ENCODE data around the gene ENG.
A peak's percentile ranks its signal among the peaks of the same experiment; 100 is the strongest.
"Not testable (repeated sequence)": the region's sequence is repeated elsewhere in the genome, so short reads cannot be mapped to it uniquely, and the experiment has no call there.

Gene ENG

GRCh38 chr9:127854184-127854806 is at the start of gene ENG:
ENG (minus strand) TSS chr9:127854658; CDS start chr9:127854355, 303 bp downstream.
- DNase-seq: peak; percentile 15

GRCh38 chr9:127903557-127904475 is 49.4 kb upstream of the ENG start:
- peak; percentile 72 for DNase-seq

- peak; percentile 75 for DNase-seq
These were observed 44.9 kb upstream of the ENG start, which contains the start of gene ST6GALNAC6 for GRCh38 chr9:127899128-127899943. ST6GALNAC6 (minus strand) TSS chr9:127899603; CDS start chr9:127897981, 1,622 bp downstream.

- DNase-seq: no peak
These were observed 44.1 kb upstream of the ENG start for GRCh38 chr9:127898433-127899127.

GRCh38 chr9:127897193-127897692 is 42.8 kb upstream of the ENG start:
- DNase-seq: peak; percentile 37

GRCh38 chr9:127896395-127897192 is 42.1 kb upstream of the ENG start:
- no peak for DNase-seq

GRCh38 chr9:127895811-127896210 is 41.4 kb upstream of the ENG start:
- no peak for DNase-seq

GRCh38 chr9:127893392-127893791 is 38.9 kb upstream of the ENG start:
- no peak for DNase-seq

GRCh38 chr9:127892831-127893230 is 38.4 kb upstream of the ENG start:
- DNase-seq: no peak

GRCh38 chr9:127890053-127890452 is 35.6 kb upstream of the ENG start:
- DNase-seq: no peak

GRCh38 chr9:127887792-127888191 is 33.3 kb upstream of the ENG start:
- DNase-seq: no peak

GRCh38 chr9:127886401-127886972 is 32.0 kb upstream of the ENG start:
- no peak for DNase-seq

- DNase-seq: no peak
These were observed 31.2 kb upstream of the ENG start for GRCh38 chr9:127885508-127886281.

GRCh38 chr9:127884976-127885490 is 30.6 kb upstream of the ENG start:
- DNase-seq: no peak

- DNase-seq: no peak
These were observed 30.0 kb upstream of the ENG start for GRCh38 chr9:127884427-127884911.

- DNase-seq: no peak
These were observed 29.5 kb upstream of the ENG start for GRCh38 chr9:127883959-127884358.

- DNase-seq: not testable (repeated sequence)
These were observed 27.3 kb upstream of the ENG start for GRCh38 chr9:127881715-127882114.

GRCh38 chr9:127880143-127880542 is 25.7 kb upstream of the ENG start:
- no peak for DNase-seq

- no peak for DNase-seq
These were observed 24.4 kb upstream of the ENG start for GRCh38 chr9:127878652-127879390.

All from CD4-positive, alpha-beta T cell treated with Interleukin-10 for 1 hour (primary cell).